AG09309 (cell line): ENCODE results near the gene ST6GAL2.

ENCODE experiments used
- DNase-seq: peaks from one replicate; pipeline ENCODE4 v3.0.0-alpha.2; 2010; ENCODE audit warnings: low read depth
- H3K4me3 ChIP-seq: 2 replicates; pipeline ENCODE4 v1.5.1; 2011; ENCODE audit warnings: mild to moderate bottlenecking, low read depth, low read length, moderate library complexity; ENCODE audit not compliant: control insufficient read depth
- TF ChIP-seq, protein P1 (sequence below): IDR thresholded peaks from 2 replicates; pipeline ENCODE4 v1.5.1; 2011; ENCODE audit warnings: mild to moderate bottlenecking, low read depth, low read length, inconsistent platforms; ENCODE audit not compliant: insufficient read depth, control insufficient read depth; ENCODE audit errors: missing control alignments

ST6GAL2 gene

DNA sequence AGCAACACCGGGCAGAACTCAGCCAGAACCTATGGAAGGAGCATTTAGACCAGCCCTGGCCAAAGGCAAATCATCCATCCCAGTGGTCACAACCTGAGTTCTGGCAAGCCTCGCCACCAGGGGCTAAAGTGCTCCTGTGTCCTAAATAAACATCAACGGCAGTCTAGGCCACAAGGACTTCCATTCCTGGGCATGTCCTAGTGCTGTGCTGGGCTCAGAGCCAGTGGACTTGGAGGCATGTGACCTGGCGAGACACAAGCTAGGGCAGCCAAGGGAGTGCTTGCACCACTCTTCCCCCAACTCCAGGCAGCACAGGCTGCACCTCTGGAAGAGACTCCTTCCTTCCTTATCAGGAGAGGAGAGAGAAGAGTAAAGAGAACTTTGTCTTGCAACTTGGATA lies 69.0 kb downstream of the ST6GAL2 start:
- TF ChIP-seq, protein P1, sequence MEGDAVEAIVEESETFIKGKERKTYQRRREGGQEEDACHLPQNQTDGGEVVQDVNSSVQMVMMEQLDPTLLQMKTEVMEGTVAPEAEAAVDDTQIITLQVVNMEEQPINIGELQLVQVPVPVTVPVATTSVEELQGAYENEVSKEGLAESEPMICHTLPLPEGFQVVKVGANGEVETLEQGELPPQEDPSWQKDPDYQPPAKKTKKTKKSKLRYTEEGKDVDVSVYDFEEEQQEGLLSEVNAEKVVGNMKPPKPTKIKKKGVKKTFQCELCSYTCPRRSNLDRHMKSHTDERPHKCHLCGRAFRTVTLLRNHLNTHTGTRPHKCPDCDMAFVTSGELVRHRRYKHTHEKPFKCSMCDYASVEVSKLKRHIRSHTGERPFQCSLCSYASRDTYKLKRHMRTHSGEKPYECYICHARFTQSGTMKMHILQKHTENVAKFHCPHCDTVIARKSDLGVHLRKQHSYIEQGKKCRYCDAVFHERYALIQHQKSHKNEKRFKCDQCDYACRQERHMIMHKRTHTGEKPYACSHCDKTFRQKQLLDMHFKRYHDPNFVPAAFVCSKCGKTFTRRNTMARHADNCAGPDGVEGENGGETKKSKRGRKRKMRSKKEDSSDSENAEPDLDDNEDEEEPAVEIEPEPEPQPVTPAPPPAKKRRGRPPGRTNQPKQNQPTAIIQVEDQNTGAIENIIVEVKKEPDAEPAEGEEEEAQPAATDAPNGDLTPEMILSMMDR, result no peak
- DNase-seq, result no peak
- no peak overlapping the region for H3K4me3 ChIP-seq

DNA sequence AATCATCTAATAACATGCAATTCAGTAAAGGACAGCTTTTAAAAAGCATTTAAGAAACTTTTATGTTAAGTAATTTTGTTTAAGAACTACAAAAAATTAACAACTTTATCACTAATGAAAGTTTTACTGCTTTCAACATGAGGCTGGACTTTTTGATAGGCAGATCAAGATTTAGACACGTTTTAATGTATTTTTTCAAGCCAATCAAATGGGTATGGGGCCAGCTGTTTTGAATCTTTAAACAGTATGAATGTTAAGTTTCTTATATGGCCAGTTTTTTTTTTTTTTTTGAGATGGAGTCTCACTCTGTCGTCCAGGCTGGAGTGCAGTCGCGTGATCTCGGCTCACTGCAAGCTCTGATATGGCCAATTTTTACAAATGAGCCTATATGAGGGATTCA lies 73.1 kb downstream of the ST6GAL2 start:
- TF ChIP-seq, protein P1, result no peak
- DNase-seq, result no peak

DNA sequence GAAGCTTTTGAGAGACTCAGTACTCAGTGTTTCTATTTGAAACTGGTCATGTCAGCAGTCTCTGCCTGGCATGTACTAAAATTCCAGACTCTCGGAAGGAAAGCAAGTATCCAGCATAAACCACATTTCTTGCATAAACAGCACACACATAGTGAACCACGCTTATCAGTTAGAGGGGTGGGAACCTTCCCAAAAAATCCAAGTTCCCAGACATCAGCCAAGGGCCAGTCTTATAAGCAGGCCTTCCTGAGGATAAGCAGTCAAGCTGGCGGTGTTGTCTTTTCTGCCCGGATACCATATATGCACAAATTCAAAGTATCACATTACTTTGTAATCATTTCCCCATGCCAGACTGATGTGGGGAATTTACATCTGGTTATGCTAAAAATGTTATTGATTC lies 73.6 kb downstream of the ST6GAL2 start:
- TF ChIP-seq, protein P1, result no peak
- no peak for DNase-seq
- H3K4me3 ChIP-seq, result no peak overlapping the region

More for the DNA sequence above, 73.1 kb downstream of the ST6GAL2 start:
- no peak overlapping the region for H3K4me3 ChIP-seq

DNA sequence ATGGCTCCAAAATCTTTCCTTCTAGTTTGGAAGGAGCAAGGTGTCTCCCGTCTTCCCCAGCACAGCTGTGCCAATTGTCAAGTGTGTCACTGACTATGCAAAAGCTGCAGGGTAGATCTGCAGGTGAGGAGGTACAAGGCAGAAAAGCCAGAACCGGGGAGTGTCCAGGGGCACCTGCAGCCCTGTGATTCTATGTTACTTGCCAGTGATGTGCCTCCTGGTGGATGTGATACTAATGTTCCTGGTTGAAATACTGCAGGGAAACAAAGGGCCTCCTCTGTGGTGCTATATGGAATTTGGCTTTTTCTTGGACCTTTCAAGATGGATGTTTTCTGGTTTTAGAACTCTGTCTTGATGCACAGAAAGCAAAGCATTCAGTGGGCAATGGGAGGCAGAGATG lies 80.3 kb downstream of the ST6GAL2 start:
- no peak overlapping the region for H3K4me3 ChIP-seq
- DNase-seq, result no peak

DNA sequence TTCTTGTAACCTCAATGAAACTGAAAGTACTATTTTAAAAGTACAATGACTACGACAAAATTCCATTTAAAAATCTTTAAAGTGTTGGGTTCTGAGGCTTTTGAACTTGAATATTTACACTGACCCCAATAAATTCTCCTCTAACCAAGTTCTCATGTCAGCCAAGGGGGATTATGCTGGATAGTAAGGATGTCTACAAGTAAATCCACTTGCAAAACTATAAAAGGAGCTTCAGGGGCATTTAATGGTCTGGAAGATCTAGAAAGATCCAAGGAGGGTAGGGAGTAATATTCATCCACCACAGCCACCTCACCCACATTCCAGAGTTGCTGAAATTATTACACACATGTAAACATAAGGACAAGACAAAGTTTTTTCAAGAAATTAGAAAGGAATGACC lies 81.8 kb downstream of the ST6GAL2 start:
- no peak overlapping the region for H3K4me3 ChIP-seq
- TF ChIP-seq, protein P1, result no peak
- no peak for DNase-seq

More for the DNA sequence above, 80.3 kb downstream of the ST6GAL2 start:
- TF ChIP-seq, protein P1, result no peak

DNA sequence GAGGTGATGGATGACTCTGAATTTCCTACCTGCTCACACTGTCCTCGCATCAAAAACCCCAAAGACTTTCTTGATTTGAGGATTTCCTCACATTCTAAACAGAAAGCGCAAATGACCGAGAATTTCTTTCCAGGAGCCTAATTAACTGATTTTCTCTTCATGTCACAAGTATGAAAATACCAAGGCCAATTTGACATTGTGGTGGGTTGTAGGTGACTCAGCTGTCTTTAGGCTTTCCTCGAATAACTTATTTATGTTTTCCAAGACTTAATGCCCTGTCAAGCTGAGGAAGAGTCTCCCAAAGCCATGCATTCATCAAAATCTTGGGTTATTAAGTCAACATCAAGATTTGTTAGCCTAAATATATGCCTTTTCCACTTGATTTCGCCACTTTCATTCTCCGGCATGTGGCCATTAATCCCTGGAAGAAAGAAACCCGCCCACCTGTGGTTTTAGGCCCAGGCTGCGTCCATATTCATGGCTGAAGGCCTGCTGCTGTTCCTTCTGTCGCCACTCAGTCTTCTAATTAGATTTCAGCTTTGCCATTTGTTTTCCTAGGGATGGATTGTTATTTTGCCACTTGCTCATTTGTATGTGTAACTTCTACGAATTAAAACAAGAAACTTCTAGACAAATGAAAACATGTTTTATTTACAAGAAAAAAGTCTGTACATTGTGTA lies 84.9 kb downstream of the ST6GAL2 start:
- TF ChIP-seq, protein P1, result no peak
- H3K4me3 ChIP-seq, result no peak overlapping the region
- DNase-seq, result no peak

DNA sequence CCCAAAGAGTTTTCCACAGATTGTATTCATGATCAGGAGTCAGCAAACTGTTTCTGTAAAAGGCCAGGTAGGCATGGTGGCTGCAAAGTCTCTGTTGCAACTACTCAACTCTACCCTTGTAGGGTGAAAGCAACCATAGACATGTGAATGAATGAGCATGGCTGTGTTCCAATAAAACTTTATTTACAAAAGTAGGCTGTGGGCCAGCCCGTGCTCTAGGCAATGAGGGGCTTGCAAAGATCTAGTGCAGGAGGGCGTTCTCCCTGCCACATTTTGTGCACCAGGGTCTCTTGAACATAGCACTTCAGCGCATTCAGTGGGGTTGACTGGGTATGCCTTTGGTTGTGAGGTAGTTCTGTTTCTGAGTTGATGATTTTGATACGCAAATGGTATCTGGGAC lies 85.8 kb downstream of the ST6GAL2 start:
- no peak for DNase-seq
- TF ChIP-seq, protein P1, result no peak
- no peak overlapping the region for H3K4me3 ChIP-seq
